Measurements from ENCODE around the gene SRRM3. TPM values are rescaled to one million over a fixed set of nuclear protein-coding genes. Genes with fewer than 3 reads are reported as not detected.
"Not testable (repeated sequence)": the region's sequence is repeated elsewhere in the genome, so short reads cannot be mapped to it uniquely, and the experiment has no call there.

Gene SRRM3
- total RNA-seq, 1 experiment from 2014 or later: 7.6 TPM

GRCh38 chr7:76209310-76209709, 7.6 kb downstream of the SRRM3 start:
- peaks cover 1% of the 10 kb centered on the region; the same call in 1 of the 2 replicates for H3K27me3 ChIP-seq (ENCODE audit: control insufficient read depth, insufficient read depth, low read length)
- H3K4me3 ChIP-seq (ENCODE audit: insufficient read depth, low read depth, low read length): no peak overlapping the region
- H3K36me3 ChIP-seq (replicated peaks; ENCODE audit: control insufficient read depth, insufficient read depth, low read length): no peaks in the 10 kb centered on the region
- no peak for DNase-seq

- Histone ChIP-seq H3K36me3 (replicated peaks; ENCODE audit: control insufficient read depth, insufficient read depth, low read length) (no peaks in the 10 kb centered on the region), H3K27me3 (ENCODE audit: control insufficient read depth, insufficient read depth, low read length) (no peaks in the 10 kb centered on the region; the same call in 1 of the 2 replicates), H3K4me3 (ENCODE audit: insufficient read depth, low read depth, low read length) (no peak overlapping the region)
- DNase-seq: no peak
Measured at GRCh38 chr7:76211216-76211615, 9.5 kb downstream of the SRRM3 start.

GRCh38 chr7:76215349-76215748, 13.7 kb downstream of the SRRM3 start:
- not testable (repeated sequence) for H3K4me3 ChIP-seq (ENCODE audit: insufficient read depth, low read depth, low read length); H3K27me3 ChIP-seq (ENCODE audit: control insufficient read depth, insufficient read depth, low read length); DNase-seq; H3K36me3 ChIP-seq (replicated peaks; ENCODE audit: control insufficient read depth, insufficient read depth, low read length)

GRCh38 chr7:76216381-76217082, 14.8 kb downstream of the SRRM3 start:
- DNase-seq: peak; percentile 61

GRCh38 chr7:76217942-76218566, 16.4 kb downstream of the SRRM3 start:
- peak; percentile 62 for DNase-seq

More at GRCh38 chr7:76216381-76217082, 14.8 kb downstream of the SRRM3 start:
- H3K4me3 ChIP-seq (ENCODE audit: insufficient read depth, low read depth, low read length): no peak overlapping the region
- H3K36me3 ChIP-seq (replicated peaks; ENCODE audit: control insufficient read depth, insufficient read depth, low read length): no peaks in the 10 kb centered on the region
- no peaks in the 10 kb centered on the region for H3K27me3 ChIP-seq (ENCODE audit: control insufficient read depth, insufficient read depth, low read length)

GRCh38 chr7:76220185-76221057, 18.7 kb downstream of the SRRM3 start:
- no peaks in the 10 kb centered on the region for H3K27me3 ChIP-seq (ENCODE audit: control insufficient read depth, insufficient read depth, low read length)
- peak; percentile 84 for DNase-seq
- H3K36me3 ChIP-seq (replicated peaks; ENCODE audit: control insufficient read depth, insufficient read depth, low read length): no peaks in the 10 kb centered on the region
- no peak overlapping the region for H3K4me3 ChIP-seq (ENCODE audit: insufficient read depth, low read depth, low read length)

More at GRCh38 chr7:76217942-76218566, 16.4 kb downstream of the SRRM3 start:
- no peaks in the 10 kb centered on the region for H3K27me3 ChIP-seq (ENCODE audit: control insufficient read depth, insufficient read depth, low read length)
- H3K4me3 ChIP-seq (ENCODE audit: insufficient read depth, low read depth, low read length): no peak overlapping the region
- H3K36me3 ChIP-seq (replicated peaks; ENCODE audit: control insufficient read depth, insufficient read depth, low read length): no peaks in the 10 kb centered on the region

- no peak for DNase-seq
- Histone ChIP-seq H3K27me3 (ENCODE audit: control insufficient read depth, insufficient read depth, low read length) (no peaks in the 10 kb centered on the region), H3K4me3 (ENCODE audit: insufficient read depth, low read depth, low read length) (no peak overlapping the region), H3K36me3 (replicated peaks; ENCODE audit: control insufficient read depth, insufficient read depth, low read length) (no peaks in the 10 kb centered on the region)
Measured at GRCh38 chr7:76222333-76222732, 20.6 kb downstream of the SRRM3 start.

- no peak overlapping the region for H3K4me3 ChIP-seq (ENCODE audit: insufficient read depth, low read depth, low read length)
- DNase-seq: no peak
- H3K36me3 ChIP-seq (replicated peaks; ENCODE audit: control insufficient read depth, insufficient read depth, low read length): no peaks in the 10 kb centered on the region
- no peaks in the 10 kb centered on the region for H3K27me3 ChIP-seq (ENCODE audit: control insufficient read depth, insufficient read depth, low read length)
Measured at GRCh38 chr7:76222839-76223238, 21.1 kb downstream of the SRRM3 start.

GRCh38 chr7:76223286-76223972, 21.7 kb downstream of the SRRM3 start:
- Histone ChIP-seq H3K36me3 (replicated peaks; ENCODE audit: control insufficient read depth, insufficient read depth, low read length) (no peaks in the 10 kb centered on the region), H3K4me3 (ENCODE audit: insufficient read depth, low read depth, low read length) (no peak overlapping the region)

GRCh38 chr7:76224695-76225094, 23.0 kb downstream of the SRRM3 start:
- no peaks in the 10 kb centered on the region for H3K36me3 ChIP-seq (replicated peaks; ENCODE audit: control insufficient read depth, insufficient read depth, low read length)
- peak; percentile 15 for DNase-seq
- H3K4me3 ChIP-seq (ENCODE audit: insufficient read depth, low read depth, low read length): no peak overlapping the region

More at GRCh38 chr7:76223286-76223972, 21.7 kb downstream of the SRRM3 start:
- no peaks in the 10 kb centered on the region for H3K27me3 ChIP-seq (ENCODE audit: control insufficient read depth, insufficient read depth, low read length)
- DNase-seq: peak; percentile 40

GRCh38 chr7:76225379-76225778, 23.7 kb downstream of the SRRM3 start:
- Histone ChIP-seq H3K36me3 (replicated peaks; ENCODE audit: control insufficient read depth, insufficient read depth, low read length) (no peaks in the 10 kb centered on the region), H3K4me3 (ENCODE audit: insufficient read depth, low read depth, low read length) (no peak overlapping the region), H3K27me3 (ENCODE audit: control insufficient read depth, insufficient read depth, low read length) (no peaks in the 10 kb centered on the region)
- peak; percentile 92 for DNase-seq

More at GRCh38 chr7:76224695-76225094, 23.0 kb downstream of the SRRM3 start:
- no peaks in the 10 kb centered on the region for H3K27me3 ChIP-seq (ENCODE audit: control insufficient read depth, insufficient read depth, low read length)

GRCh38 chr7:76225951-76226350, 24.3 kb downstream of the SRRM3 start:
- Histone ChIP-seq H3K4me3 (ENCODE audit: insufficient read depth, low read depth, low read length) (no peak overlapping the region), H3K27me3 (ENCODE audit: control insufficient read depth, insufficient read depth, low read length) (no peaks in the 10 kb centered on the region), H3K36me3 (replicated peaks; ENCODE audit: control insufficient read depth, insufficient read depth, low read length) (no peaks in the 10 kb centered on the region)
- DNase-seq: no peak

GRCh38 chr7:76226878-76227423, 25.3 kb downstream of the SRRM3 start:
- H3K4me3 ChIP-seq (ENCODE audit: insufficient read depth, low read depth, low read length); DNase-seq; H3K27me3 ChIP-seq (ENCODE audit: control insufficient read depth, insufficient read depth, low read length); H3K36me3 ChIP-seq (replicated peaks; ENCODE audit: control insufficient read depth, insufficient read depth, low read length): not testable (repeated sequence)

- Histone ChIP-seq H3K36me3 (replicated peaks; ENCODE audit: control insufficient read depth, insufficient read depth, low read length) (no peaks in the 10 kb centered on the region), H3K27me3 (ENCODE audit: control insufficient read depth, insufficient read depth, low read length) (no peaks in the 10 kb centered on the region), H3K4me3 (ENCODE audit: insufficient read depth, low read depth, low read length) (no peak overlapping the region)
- DNase-seq: no peak
Measured at GRCh38 chr7:76230214-76230613, 28.5 kb downstream of the SRRM3 start.

Data from H7 (cell line).